VCaP (cell line): ENCODE results near the gene SH3YL1.

Experiments used
- H3K27ac ChIP-seq: fragments of 450-650 bp; 2 replicates; pipeline ENCODE4 v1.5.1; 2017
- TF ChIP-seq, protein P1 (sequence below): fragments of 450-650 bp; conservative IDR thresholded peaks from 2 replicates; pipeline ENCODE4 v1.5.1; 2017; ENCODE audit warnings: mild to moderate bottlenecking, moderate library complexity

The SH3YL1 gene

DNA sequence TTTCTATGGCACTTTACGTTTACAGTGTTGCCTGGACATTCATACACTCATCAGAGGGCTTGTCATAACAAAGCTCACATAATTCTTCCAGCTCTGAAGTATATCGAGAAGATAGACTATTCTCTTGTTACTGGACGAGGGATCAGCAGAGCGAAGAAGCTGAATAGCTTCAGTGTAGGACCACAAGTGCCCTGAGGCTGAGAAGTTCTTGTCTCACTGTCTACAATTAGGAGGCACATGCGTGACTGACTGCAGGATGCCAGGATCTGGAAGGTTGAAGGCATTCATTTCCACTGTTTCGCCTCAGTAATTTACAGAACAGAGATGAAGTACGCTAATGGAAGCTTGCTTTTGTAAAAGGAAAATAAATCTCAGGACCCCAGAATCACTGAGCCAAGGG is 9.6 kb downstream of the SH3YL1 start:
- no peak overlapping the region for H3K27ac ChIP-seq
- TF ChIP-seq, protein P1, sequence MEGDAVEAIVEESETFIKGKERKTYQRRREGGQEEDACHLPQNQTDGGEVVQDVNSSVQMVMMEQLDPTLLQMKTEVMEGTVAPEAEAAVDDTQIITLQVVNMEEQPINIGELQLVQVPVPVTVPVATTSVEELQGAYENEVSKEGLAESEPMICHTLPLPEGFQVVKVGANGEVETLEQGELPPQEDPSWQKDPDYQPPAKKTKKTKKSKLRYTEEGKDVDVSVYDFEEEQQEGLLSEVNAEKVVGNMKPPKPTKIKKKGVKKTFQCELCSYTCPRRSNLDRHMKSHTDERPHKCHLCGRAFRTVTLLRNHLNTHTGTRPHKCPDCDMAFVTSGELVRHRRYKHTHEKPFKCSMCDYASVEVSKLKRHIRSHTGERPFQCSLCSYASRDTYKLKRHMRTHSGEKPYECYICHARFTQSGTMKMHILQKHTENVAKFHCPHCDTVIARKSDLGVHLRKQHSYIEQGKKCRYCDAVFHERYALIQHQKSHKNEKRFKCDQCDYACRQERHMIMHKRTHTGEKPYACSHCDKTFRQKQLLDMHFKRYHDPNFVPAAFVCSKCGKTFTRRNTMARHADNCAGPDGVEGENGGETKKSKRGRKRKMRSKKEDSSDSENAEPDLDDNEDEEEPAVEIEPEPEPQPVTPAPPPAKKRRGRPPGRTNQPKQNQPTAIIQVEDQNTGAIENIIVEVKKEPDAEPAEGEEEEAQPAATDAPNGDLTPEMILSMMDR: no peak

DNA sequence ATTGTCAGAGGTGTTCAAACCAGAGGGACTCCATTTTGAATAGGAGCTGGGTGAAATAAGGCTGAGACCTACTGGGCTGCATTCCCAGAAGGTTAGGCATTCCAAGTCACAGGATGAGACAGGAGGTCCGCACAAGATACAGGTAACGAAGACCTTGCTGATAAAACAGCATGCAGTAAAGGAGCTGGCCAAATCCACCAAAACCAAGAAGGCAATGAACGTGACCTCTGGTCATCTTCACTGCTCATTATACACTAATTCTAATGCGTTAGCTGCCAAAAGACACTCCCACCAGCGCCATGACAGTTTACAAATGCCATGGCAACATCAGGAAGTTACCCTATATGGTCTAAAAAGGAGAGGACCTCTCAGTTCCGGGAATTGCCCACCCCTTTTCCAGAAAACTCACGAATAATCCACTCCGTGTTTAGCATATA is 10.6 kb downstream of the SH3YL1 start:
- TF ChIP-seq, protein P1: no peak
- H3K27ac ChIP-seq: no peak overlapping the region

DNA sequence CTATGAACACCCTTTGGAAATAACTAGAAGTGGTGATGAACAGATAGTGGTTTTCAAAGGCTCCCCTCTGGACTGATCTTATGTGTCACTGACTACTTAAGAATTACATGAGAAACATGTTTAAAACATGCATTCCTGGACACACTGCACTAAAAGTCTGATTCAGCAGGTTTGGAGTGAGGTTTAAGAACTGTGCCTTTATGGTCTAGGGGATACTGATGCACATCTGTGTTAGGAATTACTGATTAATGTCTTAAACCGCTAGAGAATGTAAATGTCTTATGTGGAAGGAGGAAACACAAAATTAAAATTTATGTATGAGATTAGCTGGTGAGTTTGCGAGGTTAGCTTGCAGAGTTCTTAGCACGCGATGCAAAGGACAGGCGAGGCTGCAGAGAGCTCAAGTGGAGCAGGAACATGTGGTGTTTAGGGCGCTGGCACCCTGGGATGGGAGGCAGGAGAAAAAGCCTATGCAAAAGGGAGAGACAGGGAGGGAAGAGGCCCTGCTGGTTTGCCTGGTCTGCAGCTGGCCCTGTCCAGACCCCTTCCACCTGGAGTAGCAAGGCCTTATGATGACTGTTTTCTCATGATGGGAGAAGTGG is 11.7 kb downstream of the SH3YL1 start:
- TF ChIP-seq, protein P1: no peak
- no peak overlapping the region for H3K27ac ChIP-seq

DNA sequence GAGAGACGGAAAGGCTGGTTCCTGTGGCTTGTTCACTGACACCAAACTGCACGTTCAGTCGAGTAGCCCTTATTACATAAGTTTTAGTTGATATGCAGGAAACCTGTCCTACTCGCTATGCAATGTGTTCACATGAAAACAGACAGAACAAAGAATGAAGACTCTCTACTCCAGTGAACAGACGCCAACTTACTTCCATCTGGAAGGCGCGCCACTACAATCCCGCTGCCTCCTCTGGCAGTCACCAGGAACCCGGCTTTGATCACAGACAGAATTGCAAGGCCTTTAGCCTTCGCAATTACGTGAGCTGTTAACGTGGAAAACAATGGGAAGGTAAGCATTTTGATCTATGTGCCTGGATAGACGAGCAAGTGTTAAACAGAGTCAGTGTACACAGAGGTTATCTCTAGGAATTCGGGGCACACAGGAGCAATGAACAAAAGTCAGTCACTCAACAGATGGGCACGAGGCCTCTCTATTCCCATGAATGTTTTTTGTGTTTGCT is 14.2 kb downstream of the SH3YL1 start:
- TF ChIP-seq, protein P1: no peak
- no peak overlapping the region for H3K27ac ChIP-seq

DNA sequence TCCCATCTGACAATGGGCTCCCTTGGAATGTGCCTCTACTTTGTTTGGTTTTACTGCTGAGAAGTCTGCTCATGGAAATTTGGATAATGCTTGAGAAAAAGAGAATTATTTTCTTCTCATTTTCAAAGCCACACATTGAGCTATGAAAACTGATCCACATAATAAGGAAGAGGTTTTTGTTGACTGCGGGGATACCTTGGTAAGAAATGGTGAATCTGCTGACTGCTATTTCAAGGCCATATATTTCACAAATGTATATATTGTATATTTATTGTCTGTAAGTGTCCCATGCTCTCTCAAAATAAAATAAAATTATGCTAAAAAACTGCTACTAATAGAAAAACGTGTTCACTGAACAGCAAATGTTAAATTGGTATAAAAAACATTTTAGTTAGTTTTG is 15.1 kb downstream of the SH3YL1 start:
- no peak overlapping the region for H3K27ac ChIP-seq
- TF ChIP-seq, protein P1: no peak

DNA sequence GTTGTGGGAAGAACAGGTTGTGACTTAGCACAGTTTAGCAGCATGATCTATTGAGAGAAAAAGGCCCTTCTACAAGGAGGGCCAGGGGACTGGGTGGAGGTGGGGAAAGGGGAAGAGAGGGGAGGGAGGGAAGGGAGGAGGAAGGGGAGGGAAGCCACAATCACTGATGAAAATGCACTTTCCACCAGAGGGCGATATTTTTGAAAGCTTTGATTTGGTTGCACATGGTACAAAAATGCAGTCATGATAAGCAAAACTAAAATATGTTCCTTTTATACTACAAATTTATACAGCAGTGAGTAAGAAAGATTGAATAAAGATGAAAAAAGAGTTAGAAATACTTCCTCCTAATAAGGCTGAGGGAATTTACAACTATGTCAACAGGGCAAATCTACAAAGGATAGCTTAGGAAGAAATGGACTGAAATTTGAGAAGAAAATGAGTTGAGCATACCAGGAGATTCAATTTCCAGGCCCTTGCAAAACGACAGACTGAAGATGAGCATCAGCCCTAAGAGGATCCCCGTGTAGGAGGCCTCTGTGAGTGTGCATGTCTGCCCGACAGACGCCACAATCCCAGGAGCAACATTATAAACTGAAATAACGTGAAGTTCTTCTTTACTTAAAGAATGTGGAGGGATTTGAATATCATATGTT is 17.2 kb downstream of the SH3YL1 start:
- TF ChIP-seq, protein P1: peak; percentile 80
- H3K27ac ChIP-seq: no peak overlapping the region; the same call in 1 of the 2 replicates

DNA sequence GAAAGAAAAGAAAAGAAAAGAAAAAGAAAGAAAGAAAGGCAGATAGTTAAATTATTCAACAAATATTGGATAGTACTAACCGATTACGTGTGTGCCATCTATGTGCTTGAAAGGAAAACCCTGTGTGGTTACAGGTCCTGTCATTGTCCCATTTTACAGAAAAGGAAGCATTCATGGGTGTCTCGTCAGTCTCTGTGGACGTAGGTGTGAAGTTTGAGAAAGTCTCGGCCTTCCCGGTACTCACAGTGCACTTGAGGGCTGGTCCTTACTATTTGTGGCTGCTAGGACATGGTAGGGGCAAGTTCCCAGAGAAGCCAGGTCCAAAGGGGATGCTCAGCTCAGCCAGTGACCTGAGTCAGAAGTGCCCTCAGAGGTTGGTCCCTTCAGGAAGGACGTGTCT is 19.3 kb downstream of the SH3YL1 start:
- TF ChIP-seq, protein P1: no peak

More for the DNA sequence above, 19.3 kb downstream of the SH3YL1 start:
- H3K27ac ChIP-seq: no peak overlapping the region
